Non-pigmented ciliary epithelial cell (primary cell): ENCODE data around the gene SNX17.
"Not testable (repeated sequence)": the region's sequence is repeated elsewhere in the genome, so short reads cannot be mapped to it uniquely, and the experiment has no call there.

Experiments used
- DNase-seq: peaks from one replicate; pipeline ENCODE4 v3.0.0-alpha.2; 2010; ENCODE audit warnings: low read depth

Gene SNX17

GRCh38 chr2:27400348-27401135 is 30.1 kb downstream of the SNX17 start:
- DNase-seq, result no peak

GRCh38 chr2:27407798-27408491 is 37.5 kb downstream of the SNX17 start:
- no peak for DNase-seq

GRCh38 chr2:27408601-27409320 is 38.3 kb downstream of the SNX17 start:
- no peak for DNase-seq

- no peak for DNase-seq
Observed at GRCh38 chr2:27409321-27410073, 39.1 kb downstream of the SNX17 start, which contains the start of gene PPM1G. Gene PPM1G (minus strand): TSS chr2:27409591. CDS start chr2:27409422, 169 bp downstream.

GRCh38 chr2:27412419-27413152 is 42.2 kb downstream of the SNX17 start:
- no peak for DNase-seq

- no peak for DNase-seq
Observed at GRCh38 chr2:27416151-27416550, 45.7 kb downstream of the SNX17 start.

- DNase-seq, result no peak
Observed at GRCh38 chr2:27420996-27421395, 50.6 kb downstream of the SNX17 start.

GRCh38 chr2:27421660-27422250 is 51.3 kb downstream of the SNX17 start:
- DNase-seq, result no peak

GRCh38 chr2:27422958-27423357 is 52.5 kb downstream of the SNX17 start:
- DNase-seq, result no peak

GRCh38 chr2:27425039-27425438 is 54.6 kb downstream of the SNX17 start:
- not testable (repeated sequence) for DNase-seq
